Right renal pelvis (tissue), 4 donors: ENCODE results near the gene CPOX. TPM values are rescaled to one million over a fixed set of nuclear protein-coding genes. Genes with fewer than 3 reads are reported as not detected.

Source experiments
- DNase-seq, 4 donors: peaks; one replicate each; pipeline ENCODE4 v3.0.0-alpha.2; 2013; ENCODE audit warnings: low read depth in 4 of 4, low spot score in 3 of 4, missing footprints in 1 of 4
- polyA plus RNA-seq, 4 donors: library from polyadenylated mRNA; unstranded; fragments of 120-200 nt; gene quantifications; one replicate each; pipeline ENCODE4 v1.2.1, GENCODE V29; 2013; ENCODE audit not compliant: insufficient read length in 4 of 4

The CPOX gene
- polyA plus RNA-seq, 4 donors: 24.4 to 25.7 (median 24.7) TPM

GRCh38 chr3:98596541-98597500, 3.4 kb upstream of the CPOX start:
- no peak for DNase-seq

- no peak for DNase-seq
Observed at GRCh38 chr3:98596087-98596486, 2.7 kb upstream of the CPOX start.

DNA sequence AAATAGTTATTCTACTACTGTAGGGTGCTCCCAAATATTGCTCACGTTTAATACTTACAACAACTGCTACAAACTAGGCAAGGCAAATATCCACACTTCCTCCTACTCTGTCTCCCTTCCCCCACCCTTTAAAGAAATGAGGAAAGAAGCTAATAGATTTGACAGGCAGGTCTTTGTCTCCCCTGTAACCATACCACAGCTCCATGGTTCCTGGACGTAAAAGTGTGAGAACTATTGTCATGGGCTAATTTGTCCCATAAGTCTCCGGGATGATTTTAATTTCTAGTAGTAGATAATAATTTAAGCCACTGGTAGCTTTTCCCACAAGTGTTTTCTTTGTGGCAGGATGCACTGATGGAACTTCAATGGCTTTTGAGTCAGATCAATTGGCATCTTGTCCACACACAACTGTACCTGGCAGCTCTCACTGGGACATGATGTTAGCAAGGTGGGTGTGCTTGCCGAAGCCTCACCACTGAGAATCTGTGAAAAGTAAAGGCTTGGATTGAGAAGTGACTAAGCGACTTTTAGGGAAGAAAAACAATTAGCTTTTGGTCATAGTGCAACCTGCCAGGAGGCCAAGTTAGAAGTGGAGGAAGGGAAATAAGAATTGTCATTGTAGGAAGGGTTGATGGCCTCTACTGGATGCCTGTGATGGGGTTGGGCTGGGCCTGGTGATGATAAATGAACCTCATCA, 1.4 kb upstream of the CPOX start:
- no peak for DNase-seq

DNA sequence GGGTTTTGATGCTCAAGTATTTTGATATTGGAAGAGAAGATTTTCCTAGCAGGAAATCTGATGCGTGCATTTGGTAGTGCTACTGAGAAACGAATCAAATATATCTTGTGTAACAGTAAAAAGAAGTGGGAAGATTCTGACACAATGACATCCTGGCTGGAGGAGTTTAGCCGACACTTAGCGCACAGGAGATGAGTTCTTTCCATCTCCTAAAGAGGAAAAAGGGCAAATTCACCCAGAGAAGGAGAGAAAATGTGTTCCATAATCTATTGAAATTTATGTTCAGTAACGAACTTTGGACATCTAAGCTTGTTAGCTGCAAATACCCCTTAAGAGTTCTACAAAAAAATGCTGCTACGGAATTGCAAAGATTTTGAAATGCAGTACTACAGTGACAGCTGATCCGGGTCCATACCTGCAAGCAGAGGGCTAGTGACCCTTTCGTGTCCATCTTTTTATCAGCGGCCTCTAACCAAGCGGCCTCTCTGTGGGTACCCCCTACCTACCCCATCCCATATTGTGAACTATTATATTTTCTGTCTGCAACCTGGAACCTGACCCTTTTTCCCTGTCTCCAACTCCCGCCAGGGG, 971 bp downstream of the CPOX start:
- DNase-seq: no peak

DNA sequence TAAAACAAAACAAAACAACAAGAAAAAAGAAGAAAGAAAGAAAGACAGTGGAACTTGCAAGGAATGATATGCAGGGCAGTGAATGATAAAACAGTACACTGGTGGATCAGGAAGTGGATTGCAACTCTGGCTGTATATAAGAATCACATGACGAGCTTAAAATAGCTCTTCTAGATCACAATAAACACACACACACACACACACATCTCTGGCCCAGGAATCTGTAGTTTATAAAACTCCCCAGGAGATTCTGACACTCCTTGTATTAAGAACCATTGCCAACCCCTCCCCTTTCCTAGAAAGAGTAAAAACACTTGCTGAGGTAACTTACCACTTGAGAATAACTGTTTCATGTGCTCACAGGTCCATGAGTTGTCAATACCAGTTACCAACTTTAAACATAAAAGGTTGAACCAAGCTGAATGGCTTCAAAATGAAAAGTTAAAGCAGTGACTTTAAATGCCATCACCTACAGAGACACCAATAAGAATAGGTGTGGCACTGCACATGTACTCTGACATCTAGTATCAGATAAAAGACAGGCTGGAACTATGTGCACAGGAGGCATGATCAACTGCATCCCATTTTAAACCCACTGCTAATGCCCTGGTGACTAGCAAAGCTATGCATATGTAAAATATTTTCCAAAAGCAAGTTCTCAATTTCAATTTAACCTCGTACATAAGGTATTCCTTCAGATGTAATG, 3.9 kb downstream of the CPOX start:
- DNase-seq: no peak

DNA sequence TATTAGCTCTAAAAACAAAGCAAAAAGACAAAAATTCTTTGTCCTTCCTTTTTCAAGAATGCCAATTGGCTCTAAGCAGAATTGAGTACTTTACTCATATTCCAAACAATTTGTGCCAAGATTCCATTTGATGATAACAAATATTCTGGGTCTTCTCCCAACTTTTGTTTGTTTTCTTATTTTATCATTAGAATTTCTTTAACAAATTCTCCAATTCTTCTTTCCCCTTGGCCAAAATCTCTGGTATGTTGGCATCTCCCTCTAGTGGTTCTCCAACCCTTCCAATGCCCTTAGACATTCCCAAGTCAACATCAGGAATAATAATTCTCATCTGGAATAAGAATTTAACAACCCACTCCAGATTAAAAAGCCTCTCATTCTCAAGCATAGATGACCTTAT, 5.3 kb downstream of the CPOX start:
- no peak for DNase-seq

GRCh38 chr3:98587654-98588053, 5.8 kb downstream of the CPOX start:
- no peak for DNase-seq

- DNase-seq: no peak
Observed at GRCh38 chr3:98584547-98584946, 8.9 kb downstream of the CPOX start.

- DNase-seq: no peak
Observed at GRCh38 chr3:98583766-98584165, 9.6 kb downstream of the CPOX start.

DNA sequence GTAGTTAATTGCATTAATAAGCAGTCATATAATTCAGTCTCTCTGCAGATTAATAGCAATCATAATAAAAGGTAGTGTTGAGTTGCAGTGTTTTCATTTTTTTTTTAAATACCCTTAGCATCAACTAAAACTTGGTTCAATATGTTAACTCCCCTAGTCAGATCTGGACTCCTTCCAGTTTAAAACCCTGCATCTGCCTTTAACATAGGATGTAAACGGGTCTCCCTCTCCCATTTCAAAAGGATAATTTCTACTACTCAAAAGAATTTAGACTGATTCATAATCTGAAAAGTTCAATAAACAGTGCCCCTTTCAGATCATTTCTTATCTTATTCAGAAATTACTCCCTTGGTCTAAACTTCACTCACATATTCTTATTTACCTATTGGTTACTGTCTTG, 11.4 kb downstream of the CPOX start:
- DNase-seq: no peak

DNA sequence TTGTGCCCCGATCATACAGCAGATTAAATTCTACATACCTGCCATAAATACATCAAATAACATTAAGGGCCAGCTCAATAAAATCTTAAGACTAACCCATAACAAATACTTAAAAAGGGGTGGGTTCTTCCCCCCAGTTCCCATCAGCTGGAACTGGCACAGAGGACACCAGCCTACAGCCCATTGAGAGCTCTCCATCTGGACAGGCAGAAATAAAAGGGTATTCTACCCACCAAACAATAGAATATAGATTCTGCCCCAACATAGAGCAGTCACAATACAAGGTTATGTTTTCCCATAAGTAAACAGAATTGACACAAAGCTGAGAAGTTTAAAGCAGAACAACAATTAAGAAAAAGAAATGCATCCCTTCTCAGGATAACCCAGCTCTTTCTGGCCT, 11.9 kb downstream of the CPOX start:
- DNase-seq: no peak

- DNase-seq: no peak
Observed at GRCh38 chr3:98580401-98581386, 12.7 kb downstream of the CPOX start.

DNA sequence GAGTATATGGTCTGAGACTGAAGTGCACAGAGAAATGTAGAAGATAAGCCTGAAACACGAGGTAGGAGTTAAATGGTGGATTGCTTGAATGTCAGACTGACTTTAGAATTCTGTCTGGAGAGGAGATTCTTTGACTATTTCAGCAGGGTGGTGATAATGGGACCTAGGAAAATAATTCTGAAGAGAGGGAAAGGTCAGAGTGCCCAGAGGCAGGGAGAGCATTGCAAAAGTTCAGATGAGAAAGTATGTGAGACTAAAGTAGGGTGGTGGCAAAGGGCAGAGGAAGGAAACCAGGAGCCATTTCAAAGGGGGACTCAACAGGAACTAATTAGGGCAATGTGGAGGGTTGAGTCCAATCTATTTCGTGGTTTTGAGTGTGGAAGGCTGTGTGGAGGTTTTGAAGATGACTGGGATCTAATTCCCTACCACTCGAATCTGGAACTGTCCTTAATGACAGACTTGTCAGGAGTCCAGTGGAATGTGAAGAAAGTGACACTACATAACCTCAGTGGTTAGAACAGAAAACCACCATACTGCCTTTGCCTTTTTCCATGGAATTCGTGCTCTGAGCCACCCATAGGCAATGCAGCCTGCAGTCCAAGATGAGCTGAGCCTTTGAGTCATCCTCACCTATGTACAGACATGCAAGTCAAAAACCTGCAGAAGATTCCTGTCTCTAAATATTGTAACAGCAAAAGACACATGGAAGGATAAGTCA, 16.1 kb downstream of the CPOX start:
- DNase-seq: no peak

GRCh38 chr3:98574132-98574531, 19.3 kb downstream of the CPOX start:
- no peak for DNase-seq

DNA sequence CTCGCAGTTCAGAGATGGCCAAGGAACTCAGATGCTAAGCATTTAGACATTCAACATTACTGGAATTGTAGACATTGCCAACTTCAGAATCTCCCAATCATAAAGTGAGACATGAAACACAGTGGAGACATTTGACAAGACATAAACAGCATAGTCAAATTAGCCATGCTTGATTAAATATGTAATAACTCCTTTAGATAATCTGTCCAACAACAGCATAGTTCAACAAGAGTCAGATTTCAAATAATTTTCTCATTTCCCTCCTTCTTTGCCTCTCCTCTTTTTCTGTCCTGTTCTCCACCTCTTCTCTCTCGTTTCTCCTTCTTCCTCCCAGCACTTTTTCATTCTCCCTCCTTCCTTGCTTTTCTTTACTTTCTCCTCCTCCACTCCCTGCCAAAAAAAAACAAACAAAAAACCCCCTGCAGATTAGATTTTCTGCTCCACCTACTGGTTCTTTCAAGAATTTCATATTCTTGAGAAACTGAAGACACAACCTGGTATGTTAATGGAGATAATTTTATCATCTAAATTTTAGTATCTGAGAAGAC, 20.2 kb downstream of the CPOX start:
- DNase-seq: no peak

GRCh38 chr3:98568402-98568801, 25.0 kb downstream of the CPOX start:
- DNase-seq: no peak

DNA sequence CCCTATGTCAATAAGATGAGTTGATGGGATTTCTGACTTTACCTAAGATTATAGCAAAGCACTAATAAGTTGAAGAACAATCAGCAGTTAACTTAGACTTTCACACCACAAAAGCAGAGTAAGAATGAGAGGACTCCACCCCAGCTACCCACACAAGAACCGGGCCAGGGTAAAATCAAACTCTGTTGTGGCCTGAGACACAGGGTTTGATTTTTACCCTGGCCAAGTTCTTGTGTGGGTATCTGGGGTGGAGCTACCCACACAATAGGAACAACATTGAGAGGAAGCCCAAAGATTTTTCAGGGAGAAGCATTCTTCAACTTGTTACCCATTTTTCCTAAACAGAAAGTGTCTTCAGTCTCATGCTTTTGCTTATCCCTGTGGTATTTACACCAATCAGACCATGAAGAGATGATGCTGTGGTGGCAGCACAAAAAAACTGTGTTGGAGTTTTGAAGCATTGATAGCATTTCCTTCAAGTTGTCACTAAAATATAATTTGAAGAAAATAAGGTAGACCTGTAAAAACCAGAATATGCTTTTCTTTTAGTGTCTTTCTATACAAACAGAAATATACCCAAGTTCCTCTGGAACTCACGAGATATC, 25.6 kb downstream of the CPOX start:
- DNase-seq: no peak

DNA sequence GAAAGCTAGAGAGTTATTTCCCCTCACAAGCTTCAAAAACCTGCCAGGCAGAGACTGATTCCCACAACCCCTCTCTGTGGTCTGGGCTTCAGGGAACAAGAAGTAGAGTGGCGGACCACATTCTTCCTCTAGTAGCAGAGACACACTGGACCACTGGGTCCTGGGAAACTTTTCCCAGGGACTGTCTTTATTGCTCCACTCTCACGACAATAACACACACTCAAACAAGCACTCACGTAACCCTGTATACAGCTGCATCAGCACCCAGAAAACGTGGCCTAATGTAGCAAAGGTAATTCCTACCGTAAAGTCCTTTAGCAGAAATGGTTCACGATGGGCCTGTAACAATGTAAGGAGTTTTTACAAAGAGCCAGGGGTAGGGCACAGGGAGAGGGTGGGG, 27.6 kb downstream of the CPOX start:
- no peak for DNase-seq
